T47D (cell line): ENCODE results near the gene CRKL.
"Not testable (repeated sequence)": the region's sequence is repeated elsewhere in the genome, so short reads cannot be mapped to it uniquely, and the experiment has no call there.

Experiments
- DNase-seq, 2 experiments: peaks; one replicate each; pipeline versions ENCODE4 v3.0.0 to v3.0.0-alpha.2; 2011 to 2012; ENCODE audit warnings: low read depth in 1 of 2, low spot score in 1 of 2
- JUND ChIP-seq: IDR thresholded peaks from 2 replicates; pipeline ENCODE4 v1.6.1; 2012; ENCODE audit warnings: low read depth
- in situ Hi-C: cut with HindIII; loops from 2 replicates; pipeline ENCODE4 v1.10.0; 2016; ENCODE audit warnings: low sequenced_read_pairs, low pct_unique_long_range_greater_than_20kb

Gene CRKL

GRCh38 chr22:20931126-20931654 is 14.0 kb downstream of the CRKL start:
- TF ChIP-seq JUND: no peak
- no peak for DNase-seq
- in situ Hi-C loops: no loop called here

DNA sequence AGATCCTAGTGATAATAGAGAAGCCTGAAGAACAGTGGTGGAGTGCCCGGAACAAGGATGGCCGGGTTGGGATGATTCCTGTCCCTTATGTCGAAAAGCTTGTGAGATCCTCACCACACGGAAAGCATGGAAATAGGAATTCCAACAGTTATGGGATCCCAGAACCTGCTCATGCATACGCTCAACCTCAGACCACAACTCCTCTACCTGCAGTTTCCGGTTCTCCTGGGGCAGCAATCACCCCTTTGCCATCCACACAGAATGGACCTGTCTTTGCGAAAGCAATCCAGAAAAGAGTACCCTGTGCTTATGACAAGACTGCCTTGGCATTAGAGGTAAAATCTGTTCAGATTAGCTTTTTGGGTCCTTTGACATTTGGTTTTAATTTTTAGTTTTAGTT is 16.7 kb downstream of the CRKL start:
- no peak for DNase-seq
- no peak for TF ChIP-seq JUND
- in situ Hi-C loops: no loop called here

GRCh38 chr22:20935049-20935448 is 17.8 kb downstream of the CRKL start:
- DNase-seq, in situ Hi-C loops: not testable (repeated sequence)

GRCh38 chr22:20935780-20936539 is 18.8 kb downstream of the CRKL start:
- DNase-seq, in situ Hi-C loops: not testable (repeated sequence)

- no peak for TF ChIP-seq JUND
- in situ Hi-C loops: no loop called here
- no peak for DNase-seq
Observed at GRCh38 chr22:20937031-20937793, 20.0 kb downstream of the CRKL start.

GRCh38 chr22:20937794-20938671 is 20.8 kb downstream of the CRKL start:
- in situ Hi-C loops: no loop called here
- no peak for TF ChIP-seq JUND
- DNase-seq: no peak

DNA sequence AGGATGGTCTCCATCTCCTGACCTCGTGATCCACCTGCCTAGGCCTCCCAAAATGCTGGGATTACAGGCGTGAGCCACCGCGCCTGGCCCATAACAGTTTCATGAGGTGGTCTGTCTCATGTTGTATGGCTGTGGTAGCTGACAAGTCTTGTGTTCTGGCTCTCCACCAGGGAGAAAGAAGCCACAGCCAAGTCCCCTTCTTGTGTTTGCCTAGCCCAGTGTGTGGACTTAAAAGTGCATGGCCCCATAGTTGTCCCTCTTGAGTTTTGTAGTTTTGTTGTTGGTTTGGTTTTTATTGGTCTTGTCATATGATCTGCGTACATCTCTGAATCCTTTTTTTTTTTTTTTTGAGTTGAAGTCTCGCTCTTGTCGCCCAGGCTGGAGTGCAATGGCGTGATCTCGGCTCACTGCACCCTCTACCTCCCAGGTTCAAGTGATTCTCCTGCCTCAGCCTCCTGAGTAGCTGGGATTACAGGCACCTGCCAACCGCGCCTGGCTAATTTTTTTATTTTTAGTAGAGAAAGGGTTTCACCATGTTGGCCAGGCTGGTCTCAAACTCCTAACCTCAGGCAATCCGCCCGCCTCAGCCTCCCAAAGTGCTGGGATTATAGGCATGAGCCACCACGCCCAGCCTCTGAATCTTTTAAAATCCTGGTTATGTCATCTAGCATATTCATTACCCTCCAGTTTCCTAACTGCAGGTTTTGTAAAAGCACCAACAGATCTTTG is 22.4 kb downstream of the CRKL start:
- DNase-seq, in situ Hi-C loops: not testable (repeated sequence)

- in situ Hi-C loops: no loop called here
- DNase-seq: no peak
Observed at GRCh38 chr22:20940186-20940651, 23.0 kb downstream of the CRKL start.

GRCh38 chr22:20940904-20941385 is 23.7 kb downstream of the CRKL start:
- TF ChIP-seq JUND: no peak
- in situ Hi-C loops: no loop called here
- DNase-seq: no peak

More at GRCh38 chr22:20940186-20940651, 23.0 kb downstream of the CRKL start:
- no peak for TF ChIP-seq JUND

- in situ Hi-C loops, DNase-seq: not testable (repeated sequence)
Observed at GRCh38 chr22:20942203-20942902, 25.1 kb downstream of the CRKL start.
